ENCODE measurements around the gene ZFP36. TPM values are rescaled to one million over a fixed set of nuclear protein-coding genes. Genes with fewer than 3 reads are reported as not detected.

ZFP36 gene
- total RNA-seq, 1 donor from 2014 or later: 105 TPM

- H3K27ac Mint-ChIP-seq (ENCODE audit: unreplicated experiment): no peak overlapping the region
- H3K4me3 Mint-ChIP-seq (ENCODE audit: unreplicated experiment): no peak overlapping the region
- H3K36me3 Mint-ChIP-seq (ENCODE audit: unreplicated experiment): peaks cover 35% of the 10 kb centered on the region
- H3K27me3 Mint-ChIP-seq (ENCODE audit: unreplicated experiment): no peaks in the 10 kb centered on the region
- TF ChIP-seq, protein P1, sequence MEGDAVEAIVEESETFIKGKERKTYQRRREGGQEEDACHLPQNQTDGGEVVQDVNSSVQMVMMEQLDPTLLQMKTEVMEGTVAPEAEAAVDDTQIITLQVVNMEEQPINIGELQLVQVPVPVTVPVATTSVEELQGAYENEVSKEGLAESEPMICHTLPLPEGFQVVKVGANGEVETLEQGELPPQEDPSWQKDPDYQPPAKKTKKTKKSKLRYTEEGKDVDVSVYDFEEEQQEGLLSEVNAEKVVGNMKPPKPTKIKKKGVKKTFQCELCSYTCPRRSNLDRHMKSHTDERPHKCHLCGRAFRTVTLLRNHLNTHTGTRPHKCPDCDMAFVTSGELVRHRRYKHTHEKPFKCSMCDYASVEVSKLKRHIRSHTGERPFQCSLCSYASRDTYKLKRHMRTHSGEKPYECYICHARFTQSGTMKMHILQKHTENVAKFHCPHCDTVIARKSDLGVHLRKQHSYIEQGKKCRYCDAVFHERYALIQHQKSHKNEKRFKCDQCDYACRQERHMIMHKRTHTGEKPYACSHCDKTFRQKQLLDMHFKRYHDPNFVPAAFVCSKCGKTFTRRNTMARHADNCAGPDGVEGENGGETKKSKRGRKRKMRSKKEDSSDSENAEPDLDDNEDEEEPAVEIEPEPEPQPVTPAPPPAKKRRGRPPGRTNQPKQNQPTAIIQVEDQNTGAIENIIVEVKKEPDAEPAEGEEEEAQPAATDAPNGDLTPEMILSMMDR (IDR thresholded peaks at IDR 0.05): no peak
- peaks cover 21% of the 10 kb centered on the region for H3K4me1 Mint-ChIP-seq (ENCODE audit: unreplicated experiment)
- H3K9me3 Mint-ChIP-seq (ENCODE audit: unreplicated experiment): no peaks in the 10 kb centered on the region
- DNase-seq (ENCODE audit: extremely low spot score, unreplicated experiment): no peak
Measured at GRCh38 chr19:39423258-39424086, 16.8 kb downstream of the ZFP36 start.

DNA sequence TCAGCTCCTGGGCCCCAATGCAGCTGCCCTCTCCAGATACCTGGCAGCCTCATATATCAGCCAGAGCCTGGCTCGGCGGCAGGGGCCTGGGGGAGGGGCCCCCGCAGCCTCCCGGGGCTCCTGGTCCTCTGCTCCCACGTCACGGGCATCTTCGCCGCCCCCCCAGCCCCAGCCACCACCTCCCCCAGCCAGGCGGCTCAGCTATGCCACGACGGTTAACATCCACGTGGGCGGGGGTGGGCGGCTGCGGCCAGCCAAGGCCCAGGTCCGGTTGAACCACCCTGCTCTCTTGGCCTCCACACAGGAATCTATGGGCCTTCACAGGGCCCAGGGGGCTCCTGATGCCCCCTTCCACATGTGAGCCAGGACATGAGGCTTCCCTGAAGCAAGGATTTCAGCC, 18.3 kb downstream of the ZFP36 start:
- DNase-seq (ENCODE audit: extremely low spot score, unreplicated experiment): no peak
- H3K9me3 Mint-ChIP-seq (ENCODE audit: unreplicated experiment): no peaks in the 10 kb centered on the region
- H3K4me1 Mint-ChIP-seq (ENCODE audit: unreplicated experiment): peaks cover 34% of the 10 kb centered on the region
- no peak overlapping the region for H3K4me3 Mint-ChIP-seq (ENCODE audit: unreplicated experiment)
- H3K36me3 Mint-ChIP-seq (ENCODE audit: unreplicated experiment): peaks cover 28% of the 10 kb centered on the region
- no peaks in the 10 kb centered on the region for H3K27me3 Mint-ChIP-seq (ENCODE audit: unreplicated experiment)
- TF ChIP-seq, protein P1 (IDR thresholded peaks at IDR 0.05): no peak
- no peak overlapping the region for H3K27ac Mint-ChIP-seq (ENCODE audit: unreplicated experiment)

DNA sequence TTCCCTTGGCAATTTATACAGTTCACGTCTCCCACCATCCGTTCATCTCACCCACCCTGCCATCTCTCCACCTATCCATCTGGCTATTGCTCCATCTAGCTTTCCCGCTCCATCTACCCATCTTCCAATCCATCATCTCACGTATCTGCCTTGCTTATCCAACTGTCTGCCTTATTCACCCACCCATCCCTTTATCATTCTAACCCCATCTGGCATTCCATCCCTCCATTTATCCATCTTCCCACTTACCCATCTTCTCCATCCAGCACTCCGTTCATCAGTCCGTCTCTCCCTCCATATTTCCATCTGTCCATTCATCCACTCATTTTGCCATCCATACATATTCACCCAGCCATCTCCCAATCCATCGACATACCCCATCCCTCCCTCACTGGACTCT, 19.1 kb downstream of the ZFP36 start:
- no peak for DNase-seq (ENCODE audit: extremely low spot score, unreplicated experiment)
- Mint-ChIP-seq H3K4me3 (ENCODE audit: unreplicated experiment) (no peak overlapping the region), H3K9me3 (ENCODE audit: unreplicated experiment) (no peaks in the 10 kb centered on the region), H3K36me3 (ENCODE audit: unreplicated experiment) (peaks cover 26% of the 10 kb centered on the region), H3K27me3 (ENCODE audit: unreplicated experiment) (no peaks in the 10 kb centered on the region), H3K4me1 (ENCODE audit: unreplicated experiment) (peaks cover 39% of the 10 kb centered on the region), H3K27ac (ENCODE audit: unreplicated experiment) (peak overlapping the region; percentile 59)
- TF ChIP-seq, protein P1 (IDR thresholded peaks at IDR 0.05): no peak

DNA sequence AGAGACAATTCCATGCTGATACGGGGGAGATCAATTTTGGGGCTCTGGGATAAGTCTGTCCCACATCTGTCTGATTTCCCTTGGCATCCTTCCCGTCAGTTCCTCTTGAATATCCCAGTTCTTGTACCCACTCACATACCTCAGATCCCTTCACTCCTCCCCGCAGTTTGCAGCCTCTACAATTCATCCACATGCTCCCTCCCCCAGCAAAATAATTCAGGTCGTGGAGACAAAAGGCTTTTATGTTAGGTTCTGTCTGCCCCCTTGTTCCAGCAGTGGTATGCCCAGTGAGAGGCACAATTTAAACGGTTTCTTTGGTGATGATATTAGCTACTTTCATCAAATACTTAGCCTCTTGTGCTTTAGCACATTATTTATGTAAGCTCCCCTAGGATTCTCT, 19.5 kb downstream of the ZFP36 start:
- Mint-ChIP-seq H3K27me3 (ENCODE audit: unreplicated experiment) (no peaks in the 10 kb centered on the region), H3K27ac (ENCODE audit: unreplicated experiment) (peak overlapping the region; percentile 59), H3K9me3 (ENCODE audit: unreplicated experiment) (no peaks in the 10 kb centered on the region), H3K4me1 (ENCODE audit: unreplicated experiment) (peaks cover 44% of the 10 kb centered on the region), H3K4me3 (ENCODE audit: unreplicated experiment) (no peak overlapping the region), H3K36me3 (ENCODE audit: unreplicated experiment) (peaks cover 26% of the 10 kb centered on the region)
- no peak for DNase-seq (ENCODE audit: extremely low spot score, unreplicated experiment)
- TF ChIP-seq, protein P1 (IDR thresholded peaks at IDR 0.05): no peak

DNA sequence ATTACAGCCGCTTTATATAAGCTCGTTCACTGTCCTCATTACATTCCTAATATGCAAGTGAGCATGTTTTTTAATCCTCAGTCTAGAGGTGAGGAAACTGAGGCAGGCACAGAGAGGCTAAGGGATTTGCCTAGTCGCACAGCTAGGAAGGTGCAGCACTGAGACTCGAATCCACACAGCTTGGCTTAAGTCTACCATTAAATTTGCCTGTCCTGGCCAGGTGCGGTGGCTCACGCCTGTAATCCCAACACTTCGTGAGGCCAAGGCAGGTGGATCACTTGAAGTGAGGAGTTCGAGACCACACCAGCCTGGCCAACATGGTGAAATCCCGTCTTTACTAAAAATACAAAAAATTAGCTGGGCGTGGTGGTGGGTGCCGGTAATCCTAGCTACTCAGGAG, 21.1 kb downstream of the ZFP36 start:
- TF ChIP-seq, protein P1 (IDR thresholded peaks at IDR 0.05): no peak
- no peak for DNase-seq (ENCODE audit: extremely low spot score, unreplicated experiment)
- Mint-ChIP-seq H3K27ac (ENCODE audit: unreplicated experiment) (peak overlapping the region; percentile 85), H3K36me3 (ENCODE audit: unreplicated experiment) (peaks cover 24% of the 10 kb centered on the region), H3K27me3 (ENCODE audit: unreplicated experiment) (no peaks in the 10 kb centered on the region), H3K4me1 (ENCODE audit: unreplicated experiment) (peaks cover 46% of the 10 kb centered on the region), H3K9me3 (ENCODE audit: unreplicated experiment) (no peaks in the 10 kb centered on the region), H3K4me3 (ENCODE audit: unreplicated experiment) (peak overlapping the region; percentile 35)
